HepG2 (cell line): ENCODE data around the gene PRKCE. TPM values are rescaled to one million over a fixed set of nuclear protein-coding genes. Genes with fewer than 3 reads are reported as not detected.

ENCODE experiments used
- ATAC-seq: fragments of 200-7000 bp; cut with Tn5 transposase; 3 replicates; pipeline ENCODE4 v1.9.1; 2020; ENCODE audit warnings: mild to moderate bottlenecking, moderate library complexity
- BruUV-seq: library from RNA; stranded (reverse); fragments of 400-500 nt; replicated peaks from 2 replicates; lab custom pipeline; 2021; lab: Mats Ljungman, UMichigan
- CTCF ChIA-PET: fragments of 300-600 bp; formaldehyde crosslinking; extraction: SDS; loops from one replicate; lab custom pipeline; 2021; ENCODE audit warnings: low total read pairs, inconsistent platforms, low intra/inter-chr PET ratio; lab: Yijun Ruan, JAX
- POLR2A ChIA-PET: fragments of 350-600 bp; sonication (Branson Sonifier 250); formaldehyde crosslinking; loops from one replicate; lab custom pipeline; 2020; ENCODE audit warnings: antibody characterized with exemption, inconsistent platforms; lab: Yijun Ruan, JAX
- DNase-seq: peaks from one replicate; pipeline ENCODE4 v3.0.0-alpha.2; 2015; ENCODE audit warnings: low spot score
- FAIRE-seq: peaks from 3 replicates; lab custom pipeline; 2011; peaks lifted over from hg19 to GRCh38; lab: Jason Lieb, UNC
- H2AFZ ChIP-seq: one replicate; pipeline ENCODE4 v1.6.1; 2011; ENCODE audit warnings: low read length, inconsistent platforms
- H3K27ac ChIP-seq: fragments of 300-600 bp; 3 replicates; pipeline ENCODE4 v1.8.0; 2011; ENCODE audit warnings: mixed run types, mild to moderate bottlenecking, mixed read lengths, low read length, inconsistent platforms; ENCODE audit not compliant: insufficient read depth; ENCODE audit errors: extremely low read length
- H3K27me3 ChIP-seq, 2 experiments: fragments of 200-600 bp in 1 of 2; 2 replicates in 1 of 2; 3 replicates in 1 of 2; pipeline versions ENCODE4 v1.6.0 to v1.8.0; 2011; ENCODE audit warnings: low read length in 2 of 2, mild to moderate bottlenecking in 2 of 2, moderate library complexity in 2 of 2, inconsistent platforms in 1 of 2; ENCODE audit not compliant: insufficient read depth in 2 of 2, control insufficient read depth in 1 of 2
- H3K36me3 ChIP-seq, 2 experiments: fragments of 200-600 bp in 1 of 2; replicated peaks in 1 of 2; 2 replicates in 1 of 2; 3 replicates in 1 of 2; pipeline versions ENCODE4 v1.5.1 to v1.8.0; 2011; ENCODE audit warnings: low read length in 2 of 2, inconsistent platforms in 1 of 2; ENCODE audit not compliant: insufficient read depth in 2 of 2, control insufficient read depth in 1 of 2
- H3K4me1 ChIP-seq: 2 replicates; pipeline ENCODE4 v1.5.1; 2012; ENCODE audit warnings: low read length, inconsistent platforms; ENCODE audit not compliant: insufficient read depth
- H3K4me2 ChIP-seq: 2 replicates; pipeline ENCODE4 v1.6.0; 2011; ENCODE audit warnings: low read depth, low read length, inconsistent platforms
- H3K4me3 ChIP-seq, 3 experiments: fragments of 200-600 bp in 1 of 3; sonication (generic), shearing (Covaris generic) in 1 of 3; replicated peaks in 1 of 3; 2 replicates each; pipeline ENCODE4 v1.5.1; 2011 to 2016; ENCODE audit warnings: low read length in 3 of 3, inconsistent platforms in 2 of 3, low read depth in 2 of 3, mild to moderate bottlenecking in 2 of 3, control low read depth in 1 of 3, mixed read lengths in 1 of 3; ENCODE audit not compliant: insufficient read depth in 1 of 3
- H3K79me2 ChIP-seq: one replicate; pipeline ENCODE4 v1.6.1; 2011; ENCODE audit warnings: low read length, inconsistent platforms; ENCODE audit not compliant: insufficient read depth
- H3K9ac ChIP-seq: 2 replicates; pipeline ENCODE4 v1.6.0; 2011; ENCODE audit warnings: mild to moderate bottlenecking, low read depth, low read length, inconsistent platforms; ENCODE audit not compliant: insufficient read depth
- H3K9me3 ChIP-seq: 2 replicates; pipeline ENCODE4 v1.5.1; 2012; ENCODE audit warnings: mild to moderate bottlenecking, low read length
- H4K20me1 ChIP-seq: 2 replicates; pipeline ENCODE4 v1.6.0; 2011; ENCODE audit warnings: inconsistent platforms, mild to moderate bottlenecking, low read length, moderate library complexity; ENCODE audit not compliant: insufficient read depth
- BRF2 ChIP-seq: sonication (generic); formaldehyde crosslinking; IDR thresholded peaks from 2 replicates; pipeline ENCODE4 v1.8.1; 2022; ENCODE audit warnings: mild to moderate bottlenecking, missing genetic modification reagents
- ELF3 ChIP-seq: IDR thresholded peaks from 2 replicates; pipeline ENCODE4 v1.6.1; 2016; ENCODE audit warnings: missing genetic modification reagents, missing compliant biosample characterization
- FOXP4 ChIP-seq: sonication (generic); formaldehyde crosslinking; IDR thresholded peaks from 2 replicates; pipeline ENCODE4 v1.4.0; 2020; ENCODE audit warnings: missing genetic modification reagents
- MIXL1 ChIP-seq: IDR thresholded peaks from 2 replicates; pipeline ENCODE4 v1.6.1; 2016
- ZFP37 ChIP-seq: sonication (generic); formaldehyde crosslinking; IDR thresholded peaks from 2 replicates; pipeline ENCODE4 v1.4.0; 2020; ENCODE audit warnings: missing genetic modification reagents, borderline replicate concordance
- ZNF232 ChIP-seq: sonication (generic); formaldehyde crosslinking; IDR thresholded peaks from 2 replicates; pipeline ENCODE4 v1.4.0; 2020; ENCODE audit warnings: missing genetic modification reagents, borderline replicate concordance
- ZNF235 ChIP-seq: sonication (generic); formaldehyde crosslinking; IDR thresholded peaks from 2 replicates; pipeline ENCODE4 v1.8.1; 2023; ENCODE audit warnings: mild to moderate bottlenecking, missing genetic modification reagents, borderline replicate concordance
- ZNF512 ChIP-seq: sonication (generic); formaldehyde crosslinking; IDR thresholded peaks from 2 replicates; pipeline ENCODE4 v1.4.0; 2020; ENCODE audit warnings: mild to moderate bottlenecking, missing genetic modification reagents
- ZNF672 ChIP-seq: sonication (generic); formaldehyde crosslinking; IDR thresholded peaks from 2 replicates; pipeline ENCODE4 v1.8.1; 2022; ENCODE audit warnings: missing genetic modification reagents
- WGBS: methylation state at CpG from one replicate; pipeline ENCODE4 v1.1.6; 2017; ENCODE audit warnings: low lambda C conversion rate; 5-methylcytosine and 5-hydroxymethylcytosine counted together
- in situ Hi-C: cut with HindIII; loops from 2 replicates; pipeline ENCODE4 v1.10.0; 2017; ENCODE audit warnings: low pct_unique_long_range_greater_than_20kb; ENCODE audit not compliant: extremely low pct_ligation_motif_present
- intact Hi-C: fragments of 100-400 bp; cut with micrococcal nuclease; formaldehyde crosslinking; loops from one replicate; pipeline ENCODE4 v1.10.0; 2022; ENCODE audit not compliant: unreplicated experiment
- polyA plus RNA-seq, 8 experiments: library from polyadenylated mRNA; depleted of rRNA in 3 of 8; stranded (reverse) in 7 of 8; unstranded in 1 of 8; fragments of >200 nt; fragmentation: Illumina TruSeq in 4 of 8; extraction: Trizol in 4 of 8; gene quantifications; 2 replicates each; pipeline versions ENCODE4 v1.2.1 to v1.2.3, GENCODE V29; 2011 to 2016; ENCODE audit warnings: low read depth in 4 of 8, missing spikeins in 1 of 8, mixed read lengths in 1 of 8; ENCODE audit not compliant: insufficient read depth in 1 of 8
- total RNA-seq, 5 experiments: library from RNA; depleted of rRNA; stranded (reverse); fragments of >200 nt; fragmentation: Illumina TruSeq; extraction: Trizol; gene quantifications; 2 replicates each; pipeline ENCODE4 v1.2.3, GENCODE V29; 2016; ENCODE audit warnings: low read depth in 1 of 5

PRKCE gene
- total and polyA plus RNA-seq, 2 of the 13 experiments (the other 11 are each of a cell fraction or from before 2014, with no cell fraction given): 1.0 to 3.9 TPM

- FAIRE-seq (no peak), DNase-seq (no peak), ATAC-seq (no peak)
- no peak overlapping the region for H3K4me3 ChIP-seq
- H3K27ac ChIP-seq: no peak overlapping the region
- H3K9ac ChIP-seq: no peak overlapping the region
- intact Hi-C loops: no loop called here
- H4K20me1 ChIP-seq: no peaks in the 10 kb centered on the region
- peaks cover 0 to 14% of the 10 kb centered on the region in 2 experiments; a peak in 3 of 5 replicates for H3K27me3 ChIP-seq
- ChIA-PET CTCF (no interaction called here), POLR2A (no interaction called here)
- no peak for TF ChIP-seq ELF3 (CRISPR knock-in tag)
- no peak for TF ChIP-seq BRF2 (CRISPR knock-in tag)
- TF ChIP-seq ZNF672 (CRISPR knock-in tag): no peak
- no peak for TF ChIP-seq MIXL1
- TF ChIP-seq ZNF512 (CRISPR knock-in tag): no peak
- no peak for TF ChIP-seq FOXP4 (CRISPR knock-in tag)
- no peak for TF ChIP-seq ZFP37 (CRISPR knock-in tag)
- no peak for TF ChIP-seq ZNF232 (CRISPR knock-in tag)
- TF ChIP-seq ZNF235 (CRISPR knock-in tag): no peak
- H3K9me3 ChIP-seq: no peaks in the 10 kb centered on the region
- 33% methylated on average over 3 of the region's 3 CpGs for WGBS
- H2AFZ ChIP-seq: no peak overlapping the region
- no peaks in the 10 kb centered on the region for H3K36me3 ChIP-seq
- no TSS peak for BruUV-seq
- in situ Hi-C loops: no loop called here
- H3K4me2 ChIP-seq: no peak overlapping the region
- H3K4me1 ChIP-seq: peaks cover 7% of the 10 kb centered on the region; the same call in 1 of the 2 replicates
- H3K79me2 ChIP-seq: no peaks in the 10 kb centered on the region
Measured at GRCh38 chr2:45631319-45631718, 20.2 kb upstream of the PRKCE start.
